H1 (cell line): ENCODE results near the gene ZNF441. TPM values are rescaled to one million over a fixed set of nuclear protein-coding genes. Genes with fewer than 3 reads are reported as not detected.

Experiments used
- CTCF ChIA-PET: fragments of 300-600 bp; sonication (Branson Sonifier 250); formaldehyde crosslinking; loops from one replicate; lab custom pipeline; 2021; ENCODE audit not compliant: partially characterized antibody; lab: Charles Lee
- POLR2A ChIA-PET: fragments of 300-600 bp; sonication (Branson Sonifier 250); formaldehyde crosslinking; loops from one replicate; lab custom pipeline; 2021; ENCODE audit warnings: inconsistent platforms; ENCODE audit not compliant: partially characterized antibody; lab: Charles Lee
- DNase-seq, 2 experiments: peaks; one replicate each; pipeline versions ENCODE4 v3.0.0 to v3.0.0-alpha.2; 2010 to 2022; ENCODE audit warnings: low spot score in 2 of 2, low read depth in 1 of 2, mixed read lengths in 1 of 2
- FAIRE-seq: peaks from 2 replicates; lab custom pipeline; 2011; peaks lifted over from hg19 to GRCh38; lab: Jason Lieb, UNC
- H2AFZ ChIP-seq: 2 replicates; pipeline ENCODE4 v1.8.1; 2012; ENCODE audit warnings: low read length, inconsistent platforms
- H2AK5ac ChIP-seq: 2 replicates; pipeline ENCODE4 v1.6.1; 2013; ENCODE audit warnings: low read depth, low read length
- H2BK120ac ChIP-seq: replicated peaks from 2 replicates; pipeline ENCODE3; 2013; ENCODE audit warnings: low read depth, low read length, inconsistent platforms
- H2BK12ac ChIP-seq: 2 replicates; pipeline ENCODE4 v1.6.1; 2013; ENCODE audit warnings: low read depth, low read length
- H2BK15ac ChIP-seq: 2 replicates; pipeline ENCODE4 v1.6.1; 2013; ENCODE audit warnings: low read length
- H2BK20ac ChIP-seq: 2 replicates; pipeline ENCODE4 v1.6.1; 2013; ENCODE audit warnings: low read length
- H2BK5ac ChIP-seq: 2 replicates; pipeline ENCODE4 v1.6.1; 2013; ENCODE audit warnings: low read depth, low read length
- H3K14ac ChIP-seq: 2 replicates; pipeline ENCODE4 v1.6.1; 2013; ENCODE audit warnings: inconsistent platforms; ENCODE audit not compliant: insufficient read length
- H3K18ac ChIP-seq: 2 replicates; pipeline ENCODE4 v1.6.1; 2013; ENCODE audit warnings: low read length; ENCODE audit errors: extremely low read depth
- H3K23ac ChIP-seq: 2 replicates; pipeline ENCODE4 v1.6.1; 2013; ENCODE audit warnings: inconsistent platforms; ENCODE audit not compliant: insufficient read length
- H3K23me2 ChIP-seq: 2 replicates; pipeline ENCODE4 v1.6.1; 2013; ENCODE audit warnings: low read depth, low read length
- H3K27ac ChIP-seq: 2 replicates; pipeline ENCODE4 v1.6.1; 2011; ENCODE audit warnings: low read depth, low read length, inconsistent platforms
- H3K27me3 ChIP-seq, 4 experiments: replicated peaks in 1 of 4; 1 replicate in 1 of 4; 2 replicates in 3 of 4; pipeline versions ENCODE4 v1.6.1 to v1.8.1; 2011 to 2013; ENCODE audit warnings: low read length in 3 of 4, mild to moderate bottlenecking in 3 of 4, inconsistent platforms in 2 of 4, mixed read lengths in 2 of 4, moderate library complexity in 1 of 4; ENCODE audit not compliant: control insufficient read depth in 3 of 4, insufficient read depth in 3 of 4; ENCODE audit errors: extremely low read depth in 1 of 4
- H3K36me3 ChIP-seq, 4 experiments: 2 replicates each; pipeline versions ENCODE4 v1.6.1 to v1.8.1; 2011 to 2013; ENCODE audit warnings: mild to moderate bottlenecking in 4 of 4, low read length in 3 of 4, moderate library complexity in 2 of 4, control low read depth in 1 of 4, inconsistent platforms in 1 of 4; ENCODE audit not compliant: insufficient read depth in 4 of 4, control insufficient read depth in 2 of 4
- H3K4ac ChIP-seq: replicated peaks from 2 replicates; pipeline ENCODE3; 2013; ENCODE audit warnings: low read length, low read depth, mixed read lengths, inconsistent platforms; ENCODE audit not compliant: insufficient read length
- H3K4me1 ChIP-seq, 4 experiments: replicated peaks in 1 of 4; 1 replicate in 1 of 4; 2 replicates in 3 of 4; pipeline versions ENCODE4 v1.6.1 to v1.8.1; 2011 to 2013; ENCODE audit warnings: low read length in 3 of 4, inconsistent platforms in 2 of 4, mixed read lengths in 1 of 4; ENCODE audit not compliant: insufficient read depth in 4 of 4, control insufficient read depth in 3 of 4
- H3K4me2 ChIP-seq, 2 experiments: 2 replicates each; pipeline versions ENCODE4 v1.6.1 to v1.8.1; 2011 to 2013; ENCODE audit warnings: low read depth in 2 of 2, low read length in 2 of 2, control low read depth in 1 of 2, inconsistent platforms in 1 of 2, mild to moderate bottlenecking in 1 of 2; ENCODE audit not compliant: insufficient read depth in 1 of 2
- H3K4me3 ChIP-seq, 4 experiments: fragments of 200-600, 300-600 bp in 1 of 4; sonication (generic), shearing (Covaris generic), sonication (Bioruptor Twin) in 1 of 4; 2 replicates each; pipeline versions ENCODE4 v1.5.1 to v1.8.1; 2011 to 2016; ENCODE audit warnings: low read length in 4 of 4, low read depth in 3 of 4, control low read depth in 2 of 4, inconsistent platforms in 2 of 4, mild to moderate bottlenecking in 2 of 4, mixed read lengths in 1 of 4, moderate library complexity in 1 of 4; ENCODE audit not compliant: insufficient read depth in 2 of 4; ENCODE audit errors: extremely low read depth in 1 of 4
- H3K56ac ChIP-seq: replicated peaks from 2 replicates; pipeline ENCODE3; 2013; ENCODE audit warnings: low read depth, mild to moderate bottlenecking, mixed read lengths, low read length, inconsistent platforms; ENCODE audit not compliant: insufficient read length
- H3K79me1 ChIP-seq: 2 replicates; pipeline ENCODE4 v1.6.1; 2013; ENCODE audit warnings: low read depth, low read length, control low read depth
- H3K79me2 ChIP-seq, 2 experiments: 2 replicates each; pipeline versions ENCODE4 v1.6.1 to v1.8.1; 2012 to 2013; ENCODE audit warnings: low read length in 2 of 2, mild to moderate bottlenecking in 2 of 2, inconsistent platforms in 1 of 2; ENCODE audit not compliant: insufficient read depth in 2 of 2, control insufficient read depth in 1 of 2
- H3K9ac ChIP-seq, 4 experiments: replicated peaks in 1 of 4; 1 replicate in 1 of 4; 2 replicates in 3 of 4; pipeline versions ENCODE4 v1.6.1 to v1.8.1; 2011 to 2013; ENCODE audit warnings: low read depth in 3 of 4, low read length in 3 of 4, control low read depth in 2 of 4, mild to moderate bottlenecking in 2 of 4, moderate library complexity in 2 of 4, inconsistent platforms in 1 of 4; ENCODE audit errors: extremely low read depth in 1 of 4
- H3K9me3 ChIP-seq, 2 experiments: 2 replicates each; pipeline versions ENCODE4 v1.6.1 to v1.8.1; 2012 to 2013; ENCODE audit warnings: mild to moderate bottlenecking in 2 of 2, moderate library complexity in 2 of 2, control low read depth in 1 of 2, inconsistent platforms in 1 of 2, low read depth in 1 of 2, low read length in 1 of 2, mixed read lengths in 1 of 2; ENCODE audit not compliant: insufficient read depth in 2 of 2
- H4K20me1 ChIP-seq, 2 experiments: replicated peaks in 1 of 2; 2 replicates each; pipeline versions ENCODE3 to v1.8.1; 2011 to 2013; ENCODE audit warnings: inconsistent platforms in 2 of 2, low read length in 2 of 2, mild to moderate bottlenecking in 1 of 2; ENCODE audit not compliant: insufficient read depth in 2 of 2, control insufficient read depth in 1 of 2
- H4K5ac ChIP-seq: 2 replicates; pipeline ENCODE4 v1.6.1; 2013; ENCODE audit warnings: low read length, low read depth, mixed read lengths, inconsistent platforms; ENCODE audit not compliant: insufficient read length
- H4K8ac ChIP-seq: 2 replicates; pipeline ENCODE4 v1.8.0; 2013; ENCODE audit warnings: mild to moderate bottlenecking, moderate library complexity, low read length, inconsistent platforms; ENCODE audit not compliant: insufficient read depth; ENCODE audit errors: extremely low read depth
- H4K91ac ChIP-seq: replicated peaks from 2 replicates; pipeline ENCODE3; 2013; ENCODE audit warnings: low read length, mixed read lengths, inconsistent platforms; ENCODE audit not compliant: insufficient read length
- CBX5 ChIP-seq: fragments of 300-800, 300-1000 bp; sonication (generic); IDR thresholded peaks from 2 replicates; pipeline ENCODE4 v1.7.1; 2016; ENCODE audit warnings: antibody characterized with exemption, low read length, low read depth
- CHD1 ChIP-seq: IDR thresholded peaks from 2 replicates; pipeline ENCODE4 v1.6.1; 2012; ENCODE audit warnings: low read depth, low read length, improper control_type of control experiment
- GABPA ChIP-seq: IDR thresholded peaks from 2 replicates; pipeline ENCODE4 v1.6.1; 2011; ENCODE audit warnings: mild to moderate bottlenecking, low read length, moderate library complexity, borderline replicate concordance; ENCODE audit not compliant: insufficient read depth
- KDM4A ChIP-seq: IDR thresholded peaks from one replicate; pipeline ENCODE4 v1.7.1; 2012; ENCODE audit warnings: low read depth, mild to moderate bottlenecking, moderate library complexity, low read length, inconsistent platforms; ENCODE audit not compliant: severe bottlenecking
- POLR2AphosphoS5 ChIP-seq: IDR thresholded peaks from 2 replicates; pipeline ENCODE4 v1.6.1; 2011; ENCODE audit warnings: low read depth, low read length
- SUZ12 ChIP-seq: fragments of 200-600 bp; sonication (generic); IDR thresholded peaks from 2 replicates; pipeline ENCODE4 v1.6.1; 2012; ENCODE audit warnings: mild to moderate bottlenecking, inconsistent platforms, low read length, moderate library complexity, mixed read lengths
- TBP ChIP-seq: IDR thresholded peaks from 2 replicates; pipeline ENCODE4 v1.6.1; 2011; ENCODE audit warnings: low read depth, low read length, improper control_type of control experiment
- WGBS, 2 experiments: shearing (Covaris generic) in 1 of 2; methylation state at CpG; one replicate each; pipeline versions ENCODE4 v1.1.6 to v1.1.7; 2013 to 2015; ENCODE audit warnings: low lambda C conversion rate in 2 of 2, mixed read lengths in 2 of 2, inconsistent platforms in 1 of 2, low coverage in 1 of 2, missing lambda C conversion rate in 1 of 2; ENCODE audit not compliant: insufficient replicate concordance in 2 of 2, insufficient coverage in 1 of 2, insufficient read length in 1 of 2; ENCODE audit errors: extremely low coverage in 1 of 2, missing lambda C conversion rate in 1 of 2; 5-methylcytosine and 5-hydroxymethylcytosine counted together
- polyA plus RNA-seq, 7 experiments: library from polyadenylated mRNA; depleted of rRNA in 3 of 7; stranded (reverse) in 5 of 7; unstranded in 2 of 7; fragments of >200 nt in 5 of 7; fragments of 200-250 nt in 2 of 7; gene quantifications; 1 replicate in 5 of 7; 2 replicates in 1 of 7; 4 replicates in 1 of 7; pipeline versions ENCODE4 v1.2.1 to v1.2.3, GENCODE V29; 2011 to 2013; ENCODE audit warnings: missing spikeins in 2 of 7, mixed read lengths in 2 of 7
- total RNA-seq: library from RNA; stranded (reverse); fragmentation: NEBNext Ultra II Directional; extraction: Animal tissue kit (Norgen Biotek cat#: 25700); gene quantifications from 2 replicates; pipeline ENCODE4 v1.2.1, GENCODE V29; 2021
- TF ChIP-seq, protein P1 (sequence below): IDR thresholded peaks from 2 replicates; pipeline ENCODE4 v1.6.1; 2011; ENCODE audit warnings: low read depth, mild to moderate bottlenecking, low read length; ENCODE audit not compliant: insufficient read depth

The ZNF441 gene
- total and polyA plus RNA-seq, 2 of the 8 experiments (the other 6 are each of a cell fraction or from before 2014, with no cell fraction given), result 0.09 to 0.48 TPM

- Histone ChIP-seq H3K79me1 (no peaks in the 10 kb centered on the region), H2BK20ac (no peak overlapping the region), H3K36me3 (no peaks in the 10 kb centered on the region), H3K9ac (no peak overlapping the region), H3K9me3 (peaks cover 27 to 34% of the 10 kb centered on the region in 2 experiments), H3K56ac (no peak overlapping the region), H3K27me3 (no peaks in the 10 kb centered on the region), H2BK120ac (no peak overlapping the region), H4K5ac (no peak overlapping the region), H3K4ac (no peak overlapping the region), H3K4me3 (no peak overlapping the region), H3K4me2 (no peak overlapping the region), H4K91ac (no peak overlapping the region), H3K27ac (no peak overlapping the region), H2AFZ (no peak overlapping the region), H3K4me1 (no peaks in the 10 kb centered on the region), H3K79me2 (no peaks in the 10 kb centered on the region), H3K23me2 (no peaks in the 10 kb centered on the region), H2BK12ac (no peak overlapping the region), H2BK15ac (no peak overlapping the region), H2BK5ac (no peak overlapping the region), H4K20me1 (no peaks in the 10 kb centered on the region), H2AK5ac (no peak overlapping the region), H3K23ac (no peak overlapping the region), H3K18ac (no peak overlapping the region), H3K14ac (no peak overlapping the region), H4K8ac (no peak overlapping the region)
- CTCF ChIA-PET, result interaction anchor here (1.0 kb wide), 1 partner anchor 14 kb away, joined by 8 read pairs; no protein-coding TSS in a partner anchor
- FAIRE-seq (no peak), DNase-seq (no peak)
- no peak for TF ChIP-seq CBX5
- TF ChIP-seq, protein P1, sequence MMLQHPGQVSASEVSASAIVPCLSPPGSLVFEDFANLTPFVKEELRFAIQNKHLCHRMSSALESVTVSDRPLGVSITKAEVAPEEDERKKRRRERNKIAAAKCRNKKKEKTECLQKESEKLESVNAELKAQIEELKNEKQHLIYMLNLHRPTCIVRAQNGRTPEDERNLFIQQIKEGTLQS, result no peak
- no peak for TF ChIP-seq GABPA
- no peak for TF ChIP-seq KDM4A
- TF ChIP-seq SUZ12, result no peak
- TF ChIP-seq CHD1, result no peak
- no peak for TF ChIP-seq TBP
- TF ChIP-seq POLR2AphosphoS5, result no peak
- POLR2A ChIA-PET, result no interaction called here
- 79% methylated on average over 1 of the region's 1 CpG; no CpG with 5 or more reads in 1 of the 2 experiments for WGBS, 2 experiments
These were observed 9.8 kb upstream of the ZNF441 start for GRCh38 chr19:11756965-11757364.
